GM10266 (cell line): ENCODE results near the gene BTG4.

Experiments used
- DNase-seq: peaks from one replicate; pipeline ENCODE4 v3.0.0; 2012; ENCODE audit errors: extremely low spot score
- CTCF ChIP-seq: IDR thresholded peaks from 2 replicates; pipeline ENCODE4 v1.5.1; 2012; ENCODE audit warnings: mild to moderate bottlenecking, low read depth; ENCODE audit not compliant: control insufficient read depth, insufficient read depth; ENCODE audit errors: missing control alignments

The BTG4 gene

GRCh38 chr11:111512296-111513239 lies at the start of gene BTG4:
Gene BTG4 (minus strand): TSS chr11:111512386. CDS start chr11:111498776, 13,610 bp downstream.
- no peak for TF ChIP-seq CTCF
- peak; percentile 31 for DNase-seq

- no peak for DNase-seq
- TF ChIP-seq CTCF, result no peak
Measured at GRCh38 chr11:111561791-111562325, 49.7 kb upstream of the BTG4 start.

DNA sequence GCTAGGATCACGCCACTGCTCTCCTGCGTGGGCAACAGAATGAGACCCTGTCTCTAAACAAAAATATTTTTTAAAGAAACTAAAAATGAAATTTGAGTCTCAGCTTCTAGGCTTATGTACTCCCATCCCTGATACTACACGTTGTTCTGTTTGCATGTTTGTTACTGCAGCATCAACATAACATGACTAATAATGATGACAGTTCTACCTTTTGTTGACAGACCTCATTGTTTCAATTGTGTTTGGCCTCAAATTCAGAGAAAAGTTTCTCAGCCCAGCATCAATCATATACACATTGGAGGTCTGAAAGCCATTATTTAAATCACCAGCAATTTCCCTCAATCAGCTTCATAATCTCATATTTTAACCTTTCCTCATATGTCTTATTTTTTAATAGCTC lies 49.1 kb upstream of the BTG4 start:
- TF ChIP-seq CTCF, result no peak
- DNase-seq, result no peak

DNA sequence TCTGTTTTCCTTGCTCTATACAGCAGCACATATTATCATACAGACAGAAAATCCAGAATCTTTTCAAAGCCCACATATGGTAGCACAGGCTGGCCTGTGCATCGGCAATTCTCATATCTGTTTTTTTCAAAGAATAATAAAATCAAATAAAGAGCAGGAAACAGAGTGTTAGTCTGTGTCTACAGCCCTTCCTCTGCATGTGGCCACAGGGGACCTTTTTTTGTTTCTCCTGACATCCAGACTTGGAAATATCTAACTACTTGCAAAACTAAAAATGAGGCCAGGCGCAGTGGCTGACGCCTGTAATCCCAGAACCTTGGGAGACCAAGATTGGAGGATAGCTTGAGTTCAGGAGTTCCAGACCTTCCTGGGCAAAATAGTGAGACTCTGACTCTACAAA lies 48.6 kb upstream of the BTG4 start:
- no peak for DNase-seq
- no peak for TF ChIP-seq CTCF

DNA sequence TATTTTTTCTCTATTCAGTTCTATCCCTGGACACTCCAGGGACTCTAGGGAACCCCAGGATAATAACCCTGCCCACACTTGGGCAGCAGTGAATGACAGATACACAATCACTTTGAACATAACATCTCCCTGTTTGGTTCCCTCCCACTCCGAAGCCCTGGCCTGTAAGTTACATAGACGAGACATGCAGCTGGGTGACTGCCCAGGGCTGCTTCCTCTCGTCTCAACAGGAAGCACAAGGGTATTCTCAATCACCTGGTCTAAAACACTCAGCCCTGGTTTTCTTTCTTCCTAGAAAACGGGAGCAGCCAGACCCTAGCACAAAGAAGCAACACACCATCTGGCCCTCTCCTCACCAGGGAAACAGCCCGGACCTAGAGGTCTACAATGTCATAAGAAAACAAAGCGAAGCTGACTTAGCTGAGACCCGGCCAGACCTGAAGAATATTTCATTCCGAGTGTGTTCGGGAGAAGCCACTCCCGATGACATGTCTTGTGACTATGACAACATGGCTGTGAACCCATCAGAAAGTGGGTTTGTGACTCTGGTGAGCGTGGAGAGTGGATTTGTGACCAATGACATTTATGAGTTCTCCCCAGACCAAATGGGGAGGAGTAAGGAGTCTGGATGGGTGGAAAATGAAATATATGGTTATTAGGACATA lies 47.7 kb upstream of the BTG4 start:
- no peak for DNase-seq
- no peak for TF ChIP-seq CTCF

GRCh38 chr11:111557425-111558111 lies 45.4 kb upstream of the BTG4 start:
- no peak for TF ChIP-seq CTCF
- no peak for DNase-seq
